Cardiac fibroblast (primary cell): ENCODE data around the gene ATP6V0A4.

ENCODE experiments used
- DNase-seq, 2 donors: peaks; one replicate each; pipeline versions ENCODE4 v3.0.0 to v3.0.0-alpha.2; 2010; ENCODE audit warnings: low read depth in 2 of 2
- H3K4me3 ChIP-seq, 2 donors: replicated peaks in 1 of 2; 1 replicate in 1 of 2; 2 replicates in 1 of 2; pipeline ENCODE4 v1.5.1; 2011; ENCODE audit warnings: low read depth in 2 of 2, low read length in 2 of 2, mild to moderate bottlenecking in 2 of 2, moderate library complexity in 1 of 2
- CTCF ChIP-seq: IDR thresholded peaks from one replicate; pipeline ENCODE4 v1.5.1; 2011; ENCODE audit warnings: low read depth, mild to moderate bottlenecking, low read length, inconsistent platforms

ATP6V0A4 gene

GRCh38 chr7:138796038-138796615 lies 1.9 kb downstream of the ATP6V0A4 start:
- DNase-seq = no peak
- TF ChIP-seq CTCF = no peak
- no peak overlapping the region for H3K4me3 ChIP-seq

- no peak for TF ChIP-seq CTCF
- DNase-seq = peak; percentile 27 to 42
- H3K4me3 ChIP-seq = no peak overlapping the region
These were observed 12.2 kb downstream of the ATP6V0A4 start for GRCh38 chr7:138785587-138786437.

- no peak for DNase-seq
- H3K4me3 ChIP-seq = no peak overlapping the region
- no peak for TF ChIP-seq CTCF
These were observed 13.3 kb downstream of the ATP6V0A4 start for GRCh38 chr7:138784692-138785091.

- TF ChIP-seq CTCF = no peak
- DNase-seq = no peak
- H3K4me3 ChIP-seq = no peak overlapping the region
These were observed 17.0 kb downstream of the ATP6V0A4 start for GRCh38 chr7:138781004-138781403.

GRCh38 chr7:138776166-138776833 lies 21.7 kb downstream of the ATP6V0A4 start:
- no peak for DNase-seq
- no peak overlapping the region for H3K4me3 ChIP-seq
- no peak for TF ChIP-seq CTCF

- no peak overlapping the region for H3K4me3 ChIP-seq
- no peak for DNase-seq
- TF ChIP-seq CTCF = no peak
These were observed 24.2 kb downstream of the ATP6V0A4 start for GRCh38 chr7:138773817-138774216.
